ENCODE data around the gene BAIAP2L2. TPM values are rescaled to one million over a fixed set of nuclear protein-coding genes. Genes with fewer than 3 reads are reported as not detected.

BAIAP2L2 gene
- total RNA-seq, 2 donors from 2014 or later: 0.66 to 4.4 TPM

GRCh38 chr22:38109371-38110001 is 998 bp downstream of the BAIAP2L2 start:
- no peaks in the 10 kb centered on the region for H3K9me3 ChIP-seq
- H3K27ac ChIP-seq: peak overlapping the region in 1 of 4 donors; percentile 2
- H3K4me1 ChIP-seq: peaks cover 24% of the 10 kb centered on the region
- H3K4me3 ChIP-seq: no peak overlapping the region
- WGBS, 2 donors: 92 to 97% methylated on average over 6 to 22 of the region's 22 CpGs
- intact Hi-C loops (cut with DNase I): no loop called here
- ATAC-seq: no peak
- peak in 1 of 4 donors; percentile 25 for DNase-seq
- no peaks in the 10 kb centered on the region for H3K36me3 ChIP-seq (replicated peaks in 1 of 2; ENCODE audit: insufficient read depth in 1 of 2, low read depth in 2 of 2)
- H3K27me3 ChIP-seq: no peaks in the 10 kb centered on the region
- no peak for TF ChIP-seq POLR2A (IDR thresholded peaks at IDR 0.05)
- TF ChIP-seq, protein P1, sequence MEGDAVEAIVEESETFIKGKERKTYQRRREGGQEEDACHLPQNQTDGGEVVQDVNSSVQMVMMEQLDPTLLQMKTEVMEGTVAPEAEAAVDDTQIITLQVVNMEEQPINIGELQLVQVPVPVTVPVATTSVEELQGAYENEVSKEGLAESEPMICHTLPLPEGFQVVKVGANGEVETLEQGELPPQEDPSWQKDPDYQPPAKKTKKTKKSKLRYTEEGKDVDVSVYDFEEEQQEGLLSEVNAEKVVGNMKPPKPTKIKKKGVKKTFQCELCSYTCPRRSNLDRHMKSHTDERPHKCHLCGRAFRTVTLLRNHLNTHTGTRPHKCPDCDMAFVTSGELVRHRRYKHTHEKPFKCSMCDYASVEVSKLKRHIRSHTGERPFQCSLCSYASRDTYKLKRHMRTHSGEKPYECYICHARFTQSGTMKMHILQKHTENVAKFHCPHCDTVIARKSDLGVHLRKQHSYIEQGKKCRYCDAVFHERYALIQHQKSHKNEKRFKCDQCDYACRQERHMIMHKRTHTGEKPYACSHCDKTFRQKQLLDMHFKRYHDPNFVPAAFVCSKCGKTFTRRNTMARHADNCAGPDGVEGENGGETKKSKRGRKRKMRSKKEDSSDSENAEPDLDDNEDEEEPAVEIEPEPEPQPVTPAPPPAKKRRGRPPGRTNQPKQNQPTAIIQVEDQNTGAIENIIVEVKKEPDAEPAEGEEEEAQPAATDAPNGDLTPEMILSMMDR (IDR thresholded peaks at IDR 0.05): no peak

DNA sequence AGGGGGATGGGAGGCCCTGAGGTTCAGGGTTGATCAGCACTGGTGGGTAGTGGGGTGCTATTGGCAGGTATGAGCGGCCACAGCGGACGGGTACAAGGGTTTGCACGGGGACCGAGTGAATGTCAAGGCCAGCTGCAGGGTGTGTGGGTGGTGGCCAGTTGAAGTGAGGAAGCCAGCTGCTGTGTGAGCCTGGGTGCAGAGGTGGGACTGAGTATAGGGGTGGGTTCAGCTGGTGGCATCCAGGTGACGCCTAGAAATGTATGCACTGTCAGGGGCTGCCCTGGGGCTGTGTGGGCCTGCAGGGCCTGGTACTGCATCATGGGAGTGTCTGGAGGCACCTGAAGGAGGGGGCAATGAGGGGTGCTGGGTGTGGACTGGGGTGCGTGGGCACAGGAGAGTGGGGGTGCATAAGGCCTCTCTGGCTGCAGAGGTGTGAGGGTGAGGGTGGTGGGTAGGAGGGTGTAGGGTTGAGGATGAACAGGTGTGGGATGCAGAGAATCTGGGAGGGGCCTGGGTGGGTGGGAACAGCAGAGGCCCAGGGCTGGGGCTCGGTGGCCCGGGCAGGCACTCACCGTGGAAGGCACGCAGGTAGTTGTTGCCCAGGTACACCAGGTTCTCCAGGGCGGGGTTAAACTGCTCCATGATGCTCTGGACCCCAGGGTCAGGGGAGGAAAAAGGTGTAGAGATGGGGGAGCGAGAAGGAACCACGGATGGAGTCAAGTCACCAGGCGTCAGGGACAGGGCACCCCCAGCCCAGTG is 1.7 kb downstream of the BAIAP2L2 start:
- DNase-seq: peak in 2 of 4 donors; percentile 16 to 30
- H3K36me3 ChIP-seq (replicated peaks in 1 of 2; ENCODE audit: insufficient read depth in 1 of 2, low read depth in 2 of 2): no peaks in the 10 kb centered on the region
- ATAC-seq: no peak

GRCh38 chr22:38107692-38108515 is 2.6 kb downstream of the BAIAP2L2 start:
- WGBS, 2 donors: 31 to 32% methylated on average over 5 to 17 of the region's 17 CpGs
- intact Hi-C loops (cut with DNase I): no loop called here
- H3K27ac ChIP-seq: peak overlapping the region; percentile 54 to 79 (median 73)

More for the DNA sequence above, 1.7 kb downstream of the BAIAP2L2 start:
- H3K27ac ChIP-seq: peak overlapping the region; percentile 54 to 79 (median 73)
- H3K4me1 ChIP-seq: peaks cover 21% of the 10 kb centered on the region
- TF ChIP-seq POLR2A (IDR thresholded peaks at IDR 0.05): no peak
- TF ChIP-seq, protein P1 (IDR thresholded peaks at IDR 0.05): no peak
- WGBS, 2 donors: 62 to 75% methylated on average over 10 to 15 of the region's 15 CpGs
- H3K27me3 ChIP-seq: no peaks in the 10 kb centered on the region
- H3K4me3 ChIP-seq: no peak overlapping the region
- intact Hi-C loops (cut with DNase I): no loop called here
- H3K9me3 ChIP-seq: no peaks in the 10 kb centered on the region

DNA sequence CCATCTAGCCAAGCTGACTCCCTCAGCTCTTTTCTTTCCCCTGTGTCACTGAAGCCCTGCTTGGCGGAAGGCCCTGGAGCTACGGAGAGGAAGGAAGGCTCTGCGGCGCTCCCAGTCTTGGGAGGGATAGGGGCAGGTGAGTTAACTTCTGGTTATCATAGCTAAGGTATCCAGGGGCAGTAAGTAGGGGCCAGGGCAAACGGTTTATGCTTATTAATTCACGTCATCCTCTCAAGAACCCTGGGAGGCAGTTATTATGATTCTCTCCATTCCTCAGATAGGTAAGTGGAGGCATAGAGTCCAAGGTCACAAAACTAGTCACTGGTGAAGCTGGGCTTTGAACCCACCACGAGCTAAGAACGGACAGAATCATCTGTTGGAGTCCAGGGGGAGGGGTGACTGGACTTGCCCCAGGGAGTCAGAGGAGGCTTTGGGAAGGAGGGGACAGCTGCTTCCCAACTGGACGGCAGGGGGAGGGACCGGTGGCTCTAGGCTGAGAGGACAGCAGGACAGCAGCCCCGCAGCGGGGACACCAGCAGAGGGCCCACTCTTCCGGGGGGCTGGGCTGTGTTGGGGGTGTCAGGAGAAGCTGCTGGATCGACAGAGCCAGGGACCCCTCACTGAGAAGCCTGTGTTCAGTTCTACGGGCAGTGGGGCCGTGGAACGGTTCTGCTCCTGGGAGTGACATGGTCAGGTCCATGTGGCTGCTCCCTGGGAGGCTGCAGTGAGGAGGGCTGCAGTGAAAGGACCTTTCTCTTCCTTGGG is 3.5 kb downstream of the BAIAP2L2 start:
- Histone ChIP-seq H3K36me3 (replicated peaks in 1 of 2; ENCODE audit: insufficient read depth in 1 of 2, low read depth in 2 of 2) (no peaks in the 10 kb centered on the region), H3K9me3 (no peaks in the 10 kb centered on the region), H3K4me3 (no peak overlapping the region), H3K27me3 (no peaks in the 10 kb centered on the region), H3K4me1 (peaks cover 21% of the 10 kb centered on the region), H3K27ac (peak overlapping the region; percentile 40 to 76 (median 60))
- intact Hi-C loops (cut with DNase I): no loop called here
- 65 to 75% methylated on average over 10 to 17 of the region's 17 CpGs for WGBS, 2 donors
- DNase-seq (no peak), ATAC-seq (no peak)
- TF ChIP-seq, protein P1 (IDR thresholded peaks at IDR 0.05): no peak
- no peak for TF ChIP-seq POLR2A (IDR thresholded peaks at IDR 0.05)

More at GRCh38 chr22:38107692-38108515, 2.6 kb downstream of the BAIAP2L2 start:
- H3K4me3 ChIP-seq: no peak overlapping the region
- ATAC-seq (peak; percentile 89), DNase-seq (peak; percentile 81 to 92 (median 89))
- H3K27me3 ChIP-seq: no peaks in the 10 kb centered on the region
- TF ChIP-seq, protein P1 (IDR thresholded peaks at IDR 0.05): peak in 3 of 7 experiments; percentile 12 to 30 (median 20)
- no peak for TF ChIP-seq POLR2A (IDR thresholded peaks at IDR 0.05)
- no peaks in the 10 kb centered on the region for H3K9me3 ChIP-seq
- H3K4me1 ChIP-seq: peaks cover 21% of the 10 kb centered on the region
- H3K36me3 ChIP-seq (replicated peaks in 1 of 2; ENCODE audit: insufficient read depth in 1 of 2, low read depth in 2 of 2): no peaks in the 10 kb centered on the region

Data from body of pancreas (tissue), 4 donors.